Medulla oblongata (tissue), 1 donor: ENCODE results near the gene FAM171A1.
"Not testable (repeated sequence)": the region's sequence is repeated elsewhere in the genome, so short reads cannot be mapped to it uniquely, and the experiment has no call there.

Experiments
- DNase-seq: peaks from one replicate; pipeline ENCODE4 v3.0.0-alpha.2; 2015; ENCODE audit errors: extremely low spot score

The FAM171A1 gene

GRCh38 chr10:15320118-15320517 lies 51.0 kb downstream of the FAM171A1 start:
- DNase-seq = no peak

- no peak for DNase-seq
These were observed 54.1 kb downstream of the FAM171A1 start for GRCh38 chr10:15316871-15317464.

- DNase-seq = no peak
These were observed 54.9 kb downstream of the FAM171A1 start for GRCh38 chr10:15316145-15316544.

- no peak for DNase-seq
These were observed 55.8 kb downstream of the FAM171A1 start for GRCh38 chr10:15315286-15315685.

- DNase-seq = no peak
These were observed 56.5 kb downstream of the FAM171A1 start for GRCh38 chr10:15314482-15315045.

GRCh38 chr10:15313843-15314242 lies 57.2 kb downstream of the FAM171A1 start:
- DNase-seq = peak; percentile 92

GRCh38 chr10:15313047-15313446 lies 58.0 kb downstream of the FAM171A1 start:
- peak; percentile 81 for DNase-seq

- DNase-seq = no peak
These were observed 59.4 kb downstream of the FAM171A1 start for GRCh38 chr10:15311569-15312280.

GRCh38 chr10:15310776-15311568 lies 60.1 kb downstream of the FAM171A1 start:
- no peak for DNase-seq

- DNase-seq = no peak
These were observed 61.9 kb downstream of the FAM171A1 start for GRCh38 chr10:15309221-15309620.

GRCh38 chr10:15306735-15307280 lies 64.3 kb downstream of the FAM171A1 start:
- no peak for DNase-seq

- no peak for DNase-seq
These were observed 65.5 kb downstream of the FAM171A1 start for GRCh38 chr10:15305634-15306033.

- DNase-seq = no peak
These were observed 65.9 kb downstream of the FAM171A1 start for GRCh38 chr10:15305161-15305560.

GRCh38 chr10:15302188-15302956 lies 68.7 kb downstream of the FAM171A1 start:
- not testable (repeated sequence) for DNase-seq

- DNase-seq = peak; percentile 56
These were observed 70.4 kb downstream of the FAM171A1 start for GRCh38 chr10:15300697-15301096.

- DNase-seq = no peak
These were observed 70.9 kb downstream of the FAM171A1 start for GRCh38 chr10:15300145-15300544.

- no peak for DNase-seq
These were observed 74.4 kb downstream of the FAM171A1 start for GRCh38 chr10:15296701-15297100.

- peak; percentile 47 for DNase-seq
These were observed 75.4 kb downstream of the FAM171A1 start for GRCh38 chr10:15295537-15296325.

- peak; percentile 67 for DNase-seq
These were observed 76.9 kb downstream of the FAM171A1 start for GRCh38 chr10:15293862-15294842.
